K562 (cell line): ENCODE results near the gene APOBEC3G. TPM values are rescaled to one million over a fixed set of nuclear protein-coding genes. Genes with fewer than 3 reads are reported as not detected.
A peak's percentile ranks its signal among the peaks of the same experiment; 100 is the strongest.

Experiments used
- ATAC-seq: fragments of 200-7000 bp; cut with Tn5 transposase; 3 replicates; pipeline ENCODE4 v1.9.1; 2020; ENCODE audit warnings: moderate library complexity
- BruUV-seq: library from RNA; stranded (reverse); fragments of 400-500 nt; replicated peaks from 2 replicates; lab custom pipeline; 2021; lab: Mats Ljungman, UMichigan
- CTCF ChIA-PET: fragments of 300-600 bp; formaldehyde crosslinking; extraction: SDS; loops from one replicate; lab custom pipeline; 2021; ENCODE audit warnings: low intra/inter-chr PET ratio; lab: Yijun Ruan, JAX
- POLR2A ChIA-PET: fragments of 300-600, 350-650 bp; sonication (Branson Sonifier 250); formaldehyde crosslinking; extraction: SDS; loops from one replicate; lab custom pipeline; 2021; ENCODE audit warnings: antibody characterized with exemption, inconsistent platforms; lab: Yijun Ruan, JAX
- DNase-seq, 4 experiments: peaks; one replicate each; pipeline versions ENCODE4 v3.0.0 to v3.0.0-alpha.2; 2011 to 2018; ENCODE audit warnings: low spot score in 3 of 4, mixed read lengths in 3 of 4; ENCODE audit errors: extremely low read depth in 1 of 4
- FAIRE-seq: peaks from 2 replicates; lab custom pipeline; 2011; peaks lifted over from hg19 to GRCh38; lab: Jason Lieb, UNC
- H2AFZ ChIP-seq: 2 replicates; pipeline ENCODE4 v1.6.0; 2011; ENCODE audit warnings: low read depth, low read length, control low read depth, inconsistent platforms
- H3K27ac ChIP-seq: fragments of 200-600 bp; 3 replicates; pipeline ENCODE4 v1.8.0; 2011; ENCODE audit warnings: low read depth, mild to moderate bottlenecking, control low read depth, inconsistent platforms, low read length, moderate library complexity, mixed read lengths; ENCODE audit errors: extremely low read depth
- H3K27me3 ChIP-seq, 2 experiments: fragments of 300-600 bp in 1 of 2; 2 replicates in 1 of 2; 3 replicates in 1 of 2; pipeline versions ENCODE4 v1.6.0 to v1.8.0; 2011; ENCODE audit warnings: inconsistent platforms in 2 of 2, low read length in 2 of 2, mild to moderate bottlenecking in 1 of 2, mixed read lengths in 1 of 2, moderate library complexity in 1 of 2; ENCODE audit not compliant: control insufficient read depth in 2 of 2, insufficient read depth in 2 of 2
- H3K36me3 ChIP-seq: fragments of 300-600 bp; 3 replicates; pipeline ENCODE4 v1.8.0; 2011; ENCODE audit warnings: mild to moderate bottlenecking, low read length, inconsistent platforms; ENCODE audit not compliant: control insufficient read depth, insufficient read depth
- H3K4me1 ChIP-seq, 2 experiments: fragments of 200-600 bp in 1 of 2; replicated peaks in 1 of 2; 2 replicates in 1 of 2; 3 replicates in 1 of 2; pipeline versions ENCODE4 v1.5.1 to v1.8.0; 2011; ENCODE audit warnings: inconsistent platforms in 2 of 2, low read length in 2 of 2, mild to moderate bottlenecking in 1 of 2, mixed read lengths in 1 of 2, moderate library complexity in 1 of 2; ENCODE audit not compliant: control insufficient read depth in 2 of 2, insufficient read depth in 2 of 2
- H3K4me2 ChIP-seq: 2 replicates; pipeline ENCODE4 v1.6.1; 2011; ENCODE audit warnings: low read length, control low read depth, inconsistent platforms, mixed read lengths; ENCODE audit not compliant: insufficient read depth
- H3K4me3 ChIP-seq: fragments of 200-600 bp; sonication (generic), shearing (Covaris generic); 2 replicates; pipeline ENCODE4 v1.5.1; 2016; ENCODE audit warnings: control low read depth, inconsistent platforms
- H3K79me2 ChIP-seq: fragments of 200-600 bp; 3 replicates; pipeline ENCODE4 v1.8.0; 2011; ENCODE audit warnings: low read length, inconsistent platforms; ENCODE audit not compliant: control insufficient read depth, insufficient read depth
- H3K9ac ChIP-seq, 2 experiments: 2 replicates each; pipeline versions ENCODE4 v1.6.0 to v1.6.1; 2011; ENCODE audit warnings: low read depth in 2 of 2, low read length in 2 of 2, control low read depth in 1 of 2, inconsistent platforms in 1 of 2, mild to moderate bottlenecking in 1 of 2, mixed read lengths in 1 of 2; ENCODE audit not compliant: insufficient read depth in 1 of 2
- H3K9me1 ChIP-seq: one replicate; pipeline ENCODE4 v1.6.0; 2011; ENCODE audit warnings: inconsistent platforms, mild to moderate bottlenecking, low read length, moderate library complexity; ENCODE audit not compliant: control insufficient read depth, insufficient read depth
- H3K9me3 ChIP-seq: replicated peaks from 2 replicates; pipeline ENCODE4 v1.5.1; 2011; ENCODE audit warnings: low read depth, low read length, inconsistent platforms; ENCODE audit not compliant: control insufficient read depth, insufficient read depth
- H4K20me1 ChIP-seq: replicated peaks from 2 replicates; pipeline ENCODE4 v1.6.1; 2011; ENCODE audit warnings: low read length, inconsistent platforms, mixed read lengths; ENCODE audit not compliant: control insufficient read depth, insufficient read depth
- CCAR2 ChIP-seq: fragments of 200-400 bp; formaldehyde crosslinking; IDR thresholded peaks from 2 replicates; pipeline ENCODE4 v1.6.1; 2017; ENCODE audit warnings: mild to moderate bottlenecking, low read depth, low read length
- CREB5 ChIP-seq: fragments of 250-450 bp; sonication (Bioruptor Pico); IDR thresholded peaks from 2 replicates; pipeline ENCODE4 v1.5.0; 2020; ENCODE audit warnings: mild to moderate bottlenecking
- CTCF ChIP-seq, 3 experiments: IDR thresholded peaks in 2 of 3; conservative IDR thresholded peaks in 1 of 3; 2 replicates each; pipeline ENCODE4 v1.5.1; 2011 to 2012; ENCODE audit warnings: low read length in 3 of 3, mild to moderate bottlenecking in 3 of 3, control low read depth in 2 of 3, improper control_type of control experiment in 1 of 3, inconsistent platforms in 1 of 3, low read depth in 1 of 3, mixed read lengths in 1 of 3, moderate library complexity in 1 of 3; ENCODE audit not compliant: insufficient read depth in 2 of 3
- DNMT1 ChIP-seq: fragments of 450-650 bp; IDR thresholded peaks from 2 replicates; pipeline ENCODE4 v1.6.1; 2016; ENCODE audit warnings: antibody characterized with exemption, mild to moderate bottlenecking
- HDAC2 ChIP-seq: fragments of 450-650 bp; IDR thresholded peaks from 2 replicates; pipeline ENCODE4 v1.6.1; 2016; ENCODE audit warnings: mild to moderate bottlenecking
- MCM5 ChIP-seq: fragments of 450-650 bp; IDR thresholded peaks from 2 replicates; pipeline ENCODE4 v1.6.1; 2016; ENCODE audit warnings: low read depth
- MED1 ChIP-seq: sonication (generic); formaldehyde crosslinking; IDR thresholded peaks from 2 replicates; pipeline ENCODE4 v1.8.1; 2023; ENCODE audit warnings: missing genetic modification reagents, borderline replicate concordance
- NR4A1 ChIP-seq, 2 experiments: fragments of 250-450 bp in 1 of 2; fragments of 450-650 bp in 1 of 2; sonication (Bioruptor Pico) in 1 of 2; IDR thresholded peaks; 2 replicates each; pipeline versions ENCODE4 v1.4.0 to v1.6.1; 2016 to 2020; ENCODE audit warnings: mild to moderate bottlenecking in 2 of 2, missing compliant biosample characterization in 1 of 2, missing genetic modification characterization in 1 of 2, moderate library complexity in 1 of 2
- POLR2A ChIP-seq: fragments of 450-650 bp; conservative IDR thresholded peaks from 2 replicates; pipeline ENCODE4 v1.6.1; 2016
- RBM22 ChIP-seq: fragments of 200-400 bp; formaldehyde crosslinking; IDR thresholded peaks from 2 replicates; pipeline ENCODE4 v1.6.1; 2018; ENCODE audit warnings: low read length, low read depth; ENCODE audit not compliant: poor library complexity, severe bottlenecking
- RCOR1 ChIP-seq, 2 experiments: IDR thresholded peaks; 2 replicates each; pipeline ENCODE4 v1.6.1; 2012; ENCODE audit warnings: low read depth in 2 of 2, low read length in 2 of 2, borderline replicate concordance in 1 of 2, improper control_type of control experiment in 1 of 2
- TFE3 ChIP-seq: fragments of 450-650 bp; formaldehyde crosslinking; IDR thresholded peaks from 2 replicates; pipeline ENCODE4 v1.4.0; 2020; ENCODE audit warnings: mild to moderate bottlenecking, mixed read lengths
- ZNF384 ChIP-seq: IDR thresholded peaks from 2 replicates; pipeline ENCODE4 v1.6.1; 2012; ENCODE audit warnings: low read depth, low read length, improper control_type of control experiment
- WGBS: fragments of 100-300 bp; shearing (Covaris generic); methylation state at CpG from one replicate; pipeline ENCODE4 v1.1.6; 2016; ENCODE audit warnings: low coverage, mixed read lengths; ENCODE audit not compliant: insufficient coverage; ENCODE audit errors: missing lambda C conversion rate; 5-methylcytosine and 5-hydroxymethylcytosine counted together
- in situ Hi-C: fragments of 300-500 bp; cut with MboI; formaldehyde crosslinking; loops from 4 replicates; pipeline ENCODE4 v1.15.0; 2018; ENCODE audit warnings: inconsistent platforms, mixed read lengths
- intact Hi-C: fragments of 100-400 bp; cut with micrococcal nuclease; formaldehyde crosslinking; loops from 2 replicates; pipeline ENCODE4 v1.14.2; 2022
- polyA plus RNA-seq, 8 experiments: library from polyadenylated mRNA; depleted of rRNA in 4 of 8; stranded (reverse) in 5 of 8; unstranded in 3 of 8; fragments of >200 nt; fragmentation: Nextera tagmentation in 2 of 8; fragmentation: Illumina TruSeq in 1 of 8; extraction: Ambion mirVana in 2 of 8; extraction: Trizol in 1 of 8; gene quantifications; 2 replicates each; pipeline versions ENCODE4 v1.2.1 to v1.2.3, GENCODE V29; 2011 to 2014; ENCODE audit warnings: inconsistent platforms in 1 of 8, missing spikeins in 1 of 8
- total RNA-seq, 7 experiments: library from RNA; depleted of rRNA in 6 of 7; stranded (reverse); fragments of >200 nt in 6 of 7; fragmentation: Illumina TruSeq in 2 of 7; extraction: Trizol in 2 of 7; gene quantifications; 2 replicates each; pipeline versions ENCODE4 v1.2.1 to v1.2.3, GENCODE V29; 2011 to 2021; ENCODE audit warnings: low replicate concordance in 1 of 7

Gene APOBEC3G
- total and polyA plus RNA-seq, 9 of the 15 experiments (the other 6 are each of a cell fraction or from before 2014, with no cell fraction given) = 5.2 to 20.8 (median 11.4) TPM

GRCh38 chr22:39068033-39068785 is 8.9 kb upstream of the APOBEC3G start (continued):
- TF ChIP-seq TFE3 (CRISPR knock-in tag) = no peak
- TF ChIP-seq MED1 (CRISPR knock-in tag) = no peak
- TF ChIP-seq CCAR2 = no peak
- peak in 1 of 3 experiments; percentile 16; a peak in 2 of 6 replicates for TF ChIP-seq CTCF (IDR thresholded peaks at IDR 0.05 in 2 of 3, conservative IDR thresholded peaks at IDR 0.05 in 1 of 3; ENCODE audit: insufficient read depth in 2 of 3, low read depth in 1 of 3, low read length in 3 of 3)
- no peak for TF ChIP-seq MCM5

- CTCF ChIA-PET = no interaction called here
- Histone ChIP-seq H3K9me3 (no peaks in the 10 kb centered on the region), H3K9ac (no peak overlapping the region), H3K79me2 (no peaks in the 10 kb centered on the region), H3K27ac (no peak overlapping the region), H3K27me3 (no peaks in the 10 kb centered on the region), H3K36me3 (no peaks in the 10 kb centered on the region), H3K9me1 (no peaks in the 10 kb centered on the region), H3K4me3 (no peak overlapping the region), H2AFZ (no peak overlapping the region), H3K4me2 (no peak overlapping the region), H3K4me1 (no peaks in the 10 kb centered on the region; a peak in 2 of 5 replicates), H4K20me1 (no peaks in the 10 kb centered on the region)
- no peak for ATAC-seq
- DNase-seq = no peak
- POLR2A ChIA-PET = interaction anchor here (0.6 kb wide), 1 partner anchor 1567 kb away, joined by 4 read pairs; no protein-coding TSS in a partner anchor
- TF ChIP-seq NR4A1 (CRISPR knock-in tag; IDR thresholded peaks at IDR 0.05) = no peak
- no peak for TF ChIP-seq NR4A1 (tag; IDR thresholded peaks at IDR 0.05)
- TF ChIP-seq RCOR1 (IDR thresholded peaks at IDR 0.05; ENCODE audit: borderline replicate concordance in 1 of 2, low read depth in 2 of 2, low read length in 2 of 2) = no peak
- no peak for TF ChIP-seq ZNF384
- TF ChIP-seq RBM22 = no peak
- TF ChIP-seq CREB5 (CRISPR knock-in tag) = no peak
- TF ChIP-seq HDAC2 = no peak
- TF ChIP-seq DNMT1 = no peak
- TF ChIP-seq POLR2A = no peak
- WGBS = 73% methylated on average over 6 of the region's 7 CpGs
- FAIRE-seq = no peak
- intact Hi-C loops = no loop called here
- in situ Hi-C loops = no loop called here
- BruUV-seq = no TSS peak
These were observed 6.9 kb upstream of the APOBEC3G start for GRCh38 chr22:39070186-39070585.
